PFSK-1 (cell line): ENCODE data around the gene AP4S1.

Source experiments
- FOXP2 ChIP-seq: optimal IDR thresholded peaks from 2 replicates; pipeline ENCODE3; 2011; ENCODE audit warnings: borderline replicate concordance, control low read depth, inconsistent platforms; ENCODE audit not compliant: insufficient read depth; ENCODE audit errors: extremely low read length, extremely low read depth
- SIN3A ChIP-seq: IDR thresholded peaks from 2 replicates; pipeline ENCODE4 v1.6.1; 2012; ENCODE audit warnings: mild to moderate bottlenecking, low read length, moderate library complexity, borderline replicate concordance; ENCODE audit not compliant: insufficient read depth

DNA sequence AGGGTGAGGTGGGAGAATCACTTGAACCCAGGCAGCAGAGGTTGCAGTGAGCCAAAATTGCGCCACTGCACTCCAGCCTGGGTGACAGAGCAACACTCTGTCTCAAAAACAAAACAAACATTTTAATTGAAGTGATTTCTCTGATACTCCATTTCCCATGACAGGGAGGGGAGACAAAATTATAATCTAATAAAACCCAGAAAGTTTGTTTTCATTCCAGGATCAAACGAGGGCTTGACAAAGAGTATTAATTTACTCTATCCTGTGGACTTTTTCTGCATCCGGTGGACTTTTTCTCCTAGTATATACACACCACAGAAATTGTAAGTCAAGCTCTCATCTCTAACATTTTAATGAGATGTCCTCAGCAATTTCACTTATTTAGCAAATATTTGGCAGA lies 14.5 kb upstream of the AP4S1 start:
- TF ChIP-seq SIN3A (no peak), FOXP2 (no peak)
